ENCODE measurements around the gene FBRSL1.

Gene FBRSL1

DNA sequence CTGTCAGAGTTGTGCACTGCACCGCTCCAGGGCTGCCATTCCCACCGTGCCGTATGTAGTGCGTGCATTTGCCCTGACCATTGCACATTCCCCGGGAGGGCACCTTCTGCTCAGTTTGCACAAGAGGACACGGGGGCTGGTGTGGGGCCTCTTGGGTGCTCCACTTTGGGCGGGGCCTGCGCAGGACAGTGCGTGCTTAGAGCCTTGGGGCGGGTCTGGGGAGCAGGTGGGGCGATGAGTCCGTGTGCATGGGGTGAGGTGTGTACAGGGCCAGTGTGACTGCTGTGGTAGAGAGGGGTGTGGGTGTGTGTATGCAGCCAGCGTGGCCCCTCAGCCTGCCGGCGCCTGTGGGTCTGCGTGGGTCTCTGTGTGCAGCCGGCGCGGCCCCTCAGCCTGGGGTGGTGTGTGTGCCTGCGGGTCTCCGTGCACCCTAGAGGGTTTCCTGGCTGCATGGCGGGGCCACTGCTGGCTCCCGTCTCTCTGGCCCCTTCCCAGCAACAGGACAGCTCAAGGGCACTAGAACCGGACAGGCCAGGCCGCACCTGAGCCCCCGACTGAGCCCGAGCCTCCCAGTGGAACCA, 31.9 kb downstream of the FBRSL1 start:
- Mint-ChIP-seq H3K27ac (no peak overlapping the region), H3K9me3 (peaks cover 8% of the 10 kb centered on the region), H3K4me1 (peaks cover 9% of the 10 kb centered on the region), H3K36me3 (ENCODE audit: low read depth) (peaks cover 24% of the 10 kb centered on the region), H3K27me3 (ENCODE audit: low read depth) (no peaks in the 10 kb centered on the region), H3K4me3 (no peak overlapping the region)
- TF ChIP-seq, protein P1, sequence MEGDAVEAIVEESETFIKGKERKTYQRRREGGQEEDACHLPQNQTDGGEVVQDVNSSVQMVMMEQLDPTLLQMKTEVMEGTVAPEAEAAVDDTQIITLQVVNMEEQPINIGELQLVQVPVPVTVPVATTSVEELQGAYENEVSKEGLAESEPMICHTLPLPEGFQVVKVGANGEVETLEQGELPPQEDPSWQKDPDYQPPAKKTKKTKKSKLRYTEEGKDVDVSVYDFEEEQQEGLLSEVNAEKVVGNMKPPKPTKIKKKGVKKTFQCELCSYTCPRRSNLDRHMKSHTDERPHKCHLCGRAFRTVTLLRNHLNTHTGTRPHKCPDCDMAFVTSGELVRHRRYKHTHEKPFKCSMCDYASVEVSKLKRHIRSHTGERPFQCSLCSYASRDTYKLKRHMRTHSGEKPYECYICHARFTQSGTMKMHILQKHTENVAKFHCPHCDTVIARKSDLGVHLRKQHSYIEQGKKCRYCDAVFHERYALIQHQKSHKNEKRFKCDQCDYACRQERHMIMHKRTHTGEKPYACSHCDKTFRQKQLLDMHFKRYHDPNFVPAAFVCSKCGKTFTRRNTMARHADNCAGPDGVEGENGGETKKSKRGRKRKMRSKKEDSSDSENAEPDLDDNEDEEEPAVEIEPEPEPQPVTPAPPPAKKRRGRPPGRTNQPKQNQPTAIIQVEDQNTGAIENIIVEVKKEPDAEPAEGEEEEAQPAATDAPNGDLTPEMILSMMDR (IDR thresholded peaks at IDR 0.05; ENCODE audit: unreplicated experiment in 3 of 3), result no peak

DNA sequence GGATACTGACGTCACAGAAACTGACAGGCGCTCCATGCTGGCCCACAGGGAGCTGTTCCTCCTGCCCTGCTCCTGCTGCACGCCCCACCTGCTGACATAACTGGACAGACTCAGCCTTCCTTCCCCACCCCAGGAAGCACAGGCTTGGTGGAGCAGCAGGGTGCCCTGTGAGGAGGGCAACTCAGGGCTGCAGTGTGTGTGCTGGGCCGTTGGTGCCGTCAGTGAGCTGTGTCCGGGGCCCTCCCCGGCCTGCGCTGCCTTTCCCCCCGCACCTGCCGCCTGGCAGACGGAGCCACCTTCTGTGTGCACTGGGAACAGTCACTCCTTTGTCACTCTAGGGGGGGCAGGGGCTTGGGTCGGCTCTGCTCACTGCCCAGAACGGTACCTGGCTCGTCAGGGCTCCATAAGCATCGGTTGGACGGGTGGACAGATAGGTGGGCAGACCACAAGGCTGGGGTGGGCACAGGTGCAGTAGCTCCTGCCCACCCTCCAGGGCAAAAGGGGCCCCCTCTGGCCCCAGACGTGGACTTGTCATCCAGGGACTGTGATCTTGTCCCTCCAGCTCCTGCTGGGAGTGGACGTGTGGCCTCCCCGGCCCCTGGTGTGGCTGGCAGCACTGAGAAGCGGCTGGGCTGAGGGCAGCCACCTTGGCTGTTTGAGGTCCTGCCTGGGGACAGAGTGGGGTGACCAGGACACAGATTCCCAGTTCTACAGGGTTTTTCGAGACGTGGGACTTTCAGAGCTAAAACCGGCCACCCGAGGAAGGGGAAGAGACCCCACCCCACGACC, 32.8 kb downstream of the FBRSL1 start:
- Mint-ChIP-seq H3K27me3 (ENCODE audit: low read depth) (no peaks in the 10 kb centered on the region), H3K36me3 (ENCODE audit: low read depth) (peaks cover 16% of the 10 kb centered on the region), H3K9me3 (peaks cover 8% of the 10 kb centered on the region), H3K4me3 (no peak overlapping the region), H3K27ac (no peak overlapping the region), H3K4me1 (peaks cover 4% of the 10 kb centered on the region)
- TF ChIP-seq, protein P1 (IDR thresholded peaks at IDR 0.05; ENCODE audit: unreplicated experiment in 3 of 3), result no peak

DNA sequence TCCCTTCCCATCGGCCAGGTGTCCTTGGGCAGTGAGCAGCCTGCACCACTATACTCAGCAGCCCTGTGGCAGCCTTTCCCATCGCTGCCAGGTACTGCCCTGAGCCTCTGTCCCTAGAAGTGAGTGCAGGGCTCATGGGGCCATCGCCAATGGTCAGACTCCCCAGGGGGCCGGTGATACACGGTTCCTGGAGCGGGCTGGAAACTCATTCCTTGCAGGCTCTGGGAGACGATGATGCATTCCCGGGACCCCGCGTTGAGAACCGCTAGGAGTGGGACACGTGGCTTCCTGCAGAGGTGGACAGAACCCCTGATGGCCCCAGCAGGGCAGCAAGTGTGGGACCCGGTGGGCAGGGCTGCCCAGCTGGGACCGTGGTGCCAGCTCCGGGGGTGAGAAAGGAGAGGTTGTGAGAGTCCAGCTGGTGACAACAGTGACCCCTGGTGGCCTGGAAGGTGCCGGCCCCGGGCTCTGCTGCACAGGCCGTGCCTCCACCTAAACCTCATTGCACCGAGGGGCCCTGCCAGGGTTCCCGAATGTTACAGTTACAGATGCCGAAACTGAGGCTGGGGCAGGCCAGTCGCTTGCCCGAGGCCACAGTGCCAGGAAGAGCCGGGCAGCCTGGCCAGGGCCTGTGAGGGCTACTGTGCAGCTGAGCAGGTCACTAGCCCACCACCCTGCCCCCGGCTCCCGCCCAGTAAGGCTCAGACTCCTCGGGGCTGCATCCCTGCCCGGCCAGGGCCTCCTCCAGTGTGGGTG, 33.8 kb downstream of the FBRSL1 start:
- Mint-ChIP-seq H3K4me3 (no peak overlapping the region), H3K36me3 (ENCODE audit: low read depth) (peaks cover 7% of the 10 kb centered on the region), H3K9me3 (peaks cover 2% of the 10 kb centered on the region), H3K27ac (no peak overlapping the region), H3K27me3 (ENCODE audit: low read depth) (no peaks in the 10 kb centered on the region), H3K4me1 (no peaks in the 10 kb centered on the region)
- TF ChIP-seq, protein P1 (IDR thresholded peaks at IDR 0.05; ENCODE audit: unreplicated experiment in 3 of 3), result peak; percentile 76 to 89 (median 84)

DNA sequence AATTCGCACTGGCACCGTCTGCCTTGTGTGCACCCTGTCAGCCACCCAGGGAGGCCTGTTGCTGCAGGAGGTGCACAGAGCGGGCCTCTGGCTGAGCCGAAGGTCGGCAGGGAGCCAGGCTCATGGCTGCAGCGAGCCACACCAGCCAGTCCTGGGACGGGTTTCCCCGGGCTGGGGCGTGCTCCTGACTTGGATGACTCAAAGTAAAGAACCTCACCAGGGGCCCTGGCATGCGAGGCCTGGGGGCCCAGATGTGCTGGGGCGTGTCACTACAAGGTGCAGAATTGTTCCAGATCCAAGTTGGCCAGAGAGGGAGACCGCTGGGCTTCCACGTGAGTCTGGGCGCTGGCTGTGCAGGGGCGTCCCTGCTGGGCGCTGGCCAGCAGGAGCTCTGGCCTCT, 34.5 kb downstream of the FBRSL1 start:
- no peaks in the 10 kb centered on the region for H3K9me3 Mint-ChIP-seq
- H3K27ac Mint-ChIP-seq, result no peak overlapping the region
- peaks cover under 1% of the 10 kb centered on the region for H3K36me3 Mint-ChIP-seq (ENCODE audit: low read depth)
- H3K4me1 Mint-ChIP-seq, result no peaks in the 10 kb centered on the region
- H3K4me3 Mint-ChIP-seq, result no peak overlapping the region
- TF ChIP-seq, protein P1 (IDR thresholded peaks at IDR 0.05; ENCODE audit: unreplicated experiment in 3 of 3), result no peak
- H3K27me3 Mint-ChIP-seq (ENCODE audit: low read depth), result no peaks in the 10 kb centered on the region

DNA sequence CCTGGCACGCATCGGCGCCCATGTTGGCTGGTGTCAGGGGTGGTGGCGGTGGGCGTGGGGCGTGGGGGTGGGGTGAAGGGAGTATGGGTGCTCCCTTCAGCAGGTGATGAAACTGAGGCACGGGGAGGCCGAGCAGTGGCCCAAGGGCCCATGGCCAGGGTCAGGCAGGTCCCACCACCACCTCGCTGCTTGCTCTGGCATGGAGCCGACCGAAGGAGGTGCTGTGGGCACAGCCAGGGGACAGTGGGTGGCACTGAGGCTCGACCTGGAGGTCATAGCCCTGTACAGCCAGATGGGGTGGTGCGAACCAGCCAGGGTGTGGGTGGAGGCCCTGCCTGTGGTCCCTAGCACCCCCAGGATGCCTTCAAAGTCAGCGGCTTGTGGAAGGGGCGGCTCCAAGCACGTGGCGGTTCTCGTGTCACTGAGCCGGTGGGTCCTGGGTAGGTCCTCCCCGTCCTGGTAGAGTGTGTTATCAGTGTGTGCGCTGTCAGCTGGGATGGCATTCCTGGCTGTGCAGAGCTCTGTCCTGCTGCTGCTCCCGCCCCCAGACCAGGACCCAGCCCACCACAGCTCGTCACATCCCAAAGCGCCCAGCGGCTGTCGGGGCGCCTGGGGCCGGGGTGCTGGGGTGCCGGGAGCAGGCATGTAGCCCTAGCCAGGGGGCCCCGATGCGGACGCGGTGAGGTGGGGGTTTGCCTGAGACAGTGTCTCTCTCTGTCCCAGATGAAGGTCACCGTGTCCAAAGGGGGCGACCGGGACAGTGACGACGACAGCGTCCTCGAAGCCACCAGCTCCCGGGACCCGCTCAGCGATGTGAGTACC, 35.3 kb downstream of the FBRSL1 start:
- peaks cover 5% of the 10 kb centered on the region for H3K36me3 Mint-ChIP-seq (ENCODE audit: low read depth)
- H3K27me3 Mint-ChIP-seq (ENCODE audit: low read depth), result no peaks in the 10 kb centered on the region
- TF ChIP-seq, protein P1 (IDR thresholded peaks at IDR 0.05; ENCODE audit: unreplicated experiment in 3 of 3), result no peak
- H3K9me3 Mint-ChIP-seq, result no peaks in the 10 kb centered on the region
- H3K27ac Mint-ChIP-seq, result no peak overlapping the region
- H3K4me1 Mint-ChIP-seq, result peaks cover 6% of the 10 kb centered on the region
- H3K4me3 Mint-ChIP-seq, result no peak overlapping the region
